SH-SY5Y (cell line): Measurements from ENCODE around the gene HLF.

Source experiments
- GATA2 ChIP-seq: IDR thresholded peaks from 2 replicates; pipeline ENCODE4 v1.6.1; 2011; ENCODE audit warnings: mild to moderate bottlenecking, low read depth, low read length
- GATA3 ChIP-seq: IDR thresholded peaks from 2 replicates; pipeline ENCODE4 v1.6.1; 2011; ENCODE audit warnings: low read depth, mild to moderate bottlenecking, low read length, moderate library complexity

DNA sequence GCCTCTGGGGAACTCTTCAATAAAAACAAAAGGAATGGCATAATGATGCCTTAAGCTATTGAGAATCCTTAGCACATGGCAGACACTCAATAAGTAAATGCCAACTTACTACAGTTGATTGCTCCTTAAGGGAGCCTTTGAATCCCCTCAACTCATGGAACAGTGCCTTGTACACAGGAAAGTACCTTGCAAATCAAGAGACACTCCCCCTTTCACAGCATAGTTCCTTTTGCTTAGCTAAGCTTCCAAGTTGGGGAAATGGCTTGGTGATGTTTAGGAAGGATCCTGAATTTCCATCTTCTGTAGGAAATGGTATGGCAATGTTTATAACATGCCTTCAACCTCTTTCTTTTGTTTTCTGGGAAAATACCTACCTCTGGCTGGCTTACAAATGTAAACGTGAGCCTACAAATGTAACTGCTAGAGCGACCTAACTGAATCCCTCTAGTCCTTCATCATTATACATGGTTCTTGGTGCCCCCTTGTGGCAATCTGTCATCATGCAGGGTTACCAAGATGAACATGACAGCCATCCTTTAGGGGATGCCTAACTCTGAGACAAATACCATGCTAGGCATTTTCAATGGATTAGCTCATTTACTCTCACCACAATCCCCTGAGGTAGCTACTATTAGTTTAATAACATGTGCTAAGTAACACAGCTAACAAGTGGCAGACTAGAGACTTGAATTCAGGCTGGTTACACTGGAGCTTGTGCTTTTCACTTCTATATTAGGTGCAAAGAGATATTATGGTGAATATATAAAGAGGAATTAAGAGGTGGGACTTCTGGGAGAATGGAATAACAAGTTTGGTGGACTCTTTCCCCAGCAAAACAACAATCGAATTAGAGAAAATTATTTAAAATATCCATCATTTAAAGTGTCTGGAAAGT lies 91.9 kb downstream of the HLF start:
- TF ChIP-seq GATA2 (no peak), GATA3 (no peak)
